ENCODE measurements around the gene OTOP2.

DNA sequence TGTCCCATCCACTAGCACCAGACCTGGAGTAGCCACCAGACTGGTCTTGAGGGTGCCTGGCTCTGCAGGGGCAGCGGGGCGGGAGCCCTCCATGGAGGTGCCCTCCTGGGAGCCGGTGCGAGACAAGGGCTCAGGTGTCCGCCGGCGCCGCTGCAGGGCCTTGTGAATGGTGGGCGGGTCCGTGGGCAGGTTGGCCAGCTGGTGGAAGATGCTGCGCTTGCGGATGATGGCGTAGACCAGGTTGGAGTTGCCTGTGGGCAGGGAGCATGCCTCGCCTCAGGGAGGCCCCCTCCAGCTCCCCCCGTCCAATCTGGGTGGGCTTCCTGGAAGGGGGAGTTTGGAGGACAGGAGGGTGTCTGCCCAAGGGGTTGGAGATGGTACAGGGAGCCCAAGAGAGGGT is 30.0 kb downstream of the OTOP2 start:
- TF ChIP-seq, protein P1, sequence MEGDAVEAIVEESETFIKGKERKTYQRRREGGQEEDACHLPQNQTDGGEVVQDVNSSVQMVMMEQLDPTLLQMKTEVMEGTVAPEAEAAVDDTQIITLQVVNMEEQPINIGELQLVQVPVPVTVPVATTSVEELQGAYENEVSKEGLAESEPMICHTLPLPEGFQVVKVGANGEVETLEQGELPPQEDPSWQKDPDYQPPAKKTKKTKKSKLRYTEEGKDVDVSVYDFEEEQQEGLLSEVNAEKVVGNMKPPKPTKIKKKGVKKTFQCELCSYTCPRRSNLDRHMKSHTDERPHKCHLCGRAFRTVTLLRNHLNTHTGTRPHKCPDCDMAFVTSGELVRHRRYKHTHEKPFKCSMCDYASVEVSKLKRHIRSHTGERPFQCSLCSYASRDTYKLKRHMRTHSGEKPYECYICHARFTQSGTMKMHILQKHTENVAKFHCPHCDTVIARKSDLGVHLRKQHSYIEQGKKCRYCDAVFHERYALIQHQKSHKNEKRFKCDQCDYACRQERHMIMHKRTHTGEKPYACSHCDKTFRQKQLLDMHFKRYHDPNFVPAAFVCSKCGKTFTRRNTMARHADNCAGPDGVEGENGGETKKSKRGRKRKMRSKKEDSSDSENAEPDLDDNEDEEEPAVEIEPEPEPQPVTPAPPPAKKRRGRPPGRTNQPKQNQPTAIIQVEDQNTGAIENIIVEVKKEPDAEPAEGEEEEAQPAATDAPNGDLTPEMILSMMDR (IDR thresholded peaks at IDR 0.05; ENCODE audit: low read depth, low read length, poor library complexity, severe bottlenecking), result no peak
- TF ChIP-seq EZH2phosphoT487 (IDR thresholded peaks at IDR 0.05; ENCODE audit: borderline replicate concordance, low read length), result no peak
